ENCODE results near the gene SGIP1. TPM values are rescaled to one million over a fixed set of nuclear protein-coding genes. Genes with fewer than 3 reads are reported as not detected.

Gene SGIP1
- total and polyA plus RNA-seq, 7 donors, result 0.74 to 3.7 (median 1.0) TPM

- no peaks in the 10 kb centered on the region for H3K4me1 ChIP-seq
- no peak overlapping the region for H3K27ac ChIP-seq
- WGBS, 3 donors, result 86 to 88% (median 87%) methylated on average over 4 of the region's 4 CpGs
- H3K4me3 ChIP-seq, result no peak overlapping the region
- TF ChIP-seq CTCF (IDR thresholded peaks at IDR 0.05), result no peak
- DNase-seq, result no peak
- intact Hi-C loops (cut with DNase I), result no loop called here
- H3K36me3 ChIP-seq (ENCODE audit: insufficient read depth in 1 of 2, low read depth in 1 of 2), result no peaks in the 10 kb centered on the region
- no peaks in the 10 kb centered on the region for H3K27me3 ChIP-seq (ENCODE audit: insufficient read depth in 3 of 3, low read length in 2 of 3)
- ATAC-seq, result no peak
- H3K9me3 ChIP-seq, result no peaks in the 10 kb centered on the region
Observed at GRCh38 chr1:66559517-66559916, 25.6 kb downstream of the SGIP1 start.

- no peak for TF ChIP-seq CTCF (IDR thresholded peaks at IDR 0.05)
- H3K4me1 ChIP-seq, result no peaks in the 10 kb centered on the region
- WGBS, 3 donors, result 62 to 64% (median 64%) methylated on average over 3 of the region's 3 CpGs
- no peak for ATAC-seq
- intact Hi-C loops (cut with DNase I), result no loop called here
- H3K4me3 ChIP-seq, result no peak overlapping the region
- no peaks in the 10 kb centered on the region for H3K9me3 ChIP-seq
- no peak for DNase-seq
- no peaks in the 10 kb centered on the region for H3K36me3 ChIP-seq (ENCODE audit: insufficient read depth in 1 of 2, low read depth in 1 of 2)
- no peaks in the 10 kb centered on the region for H3K27me3 ChIP-seq (ENCODE audit: insufficient read depth in 3 of 3, low read length in 2 of 3)
- H3K27ac ChIP-seq, result peak overlapping the region; percentile 38
Observed at GRCh38 chr1:66562561-66562960, 28.6 kb downstream of the SGIP1 start.

GRCh38 chr1:66563094-66563800 lies 29.3 kb downstream of the SGIP1 start:
- no peak for TF ChIP-seq CTCF (IDR thresholded peaks at IDR 0.05)
- ATAC-seq (peak in 1 of 4 donors; percentile 72), DNase-seq (no peak)
- H3K9me3 ChIP-seq, result no peaks in the 10 kb centered on the region
- no peak overlapping the region for H3K4me3 ChIP-seq
- intact Hi-C loops (cut with DNase I), result no loop called here
- peak overlapping the region; percentile 57 for H3K27ac ChIP-seq
- H3K4me1 ChIP-seq, result no peaks in the 10 kb centered on the region
- no peaks in the 10 kb centered on the region for H3K36me3 ChIP-seq (ENCODE audit: insufficient read depth in 1 of 2, low read depth in 1 of 2)
- WGBS, 3 donors, result 10 to 16% (median 12%) methylated on average over 6 of the region's 6 CpGs
- no peaks in the 10 kb centered on the region for H3K27me3 ChIP-seq (ENCODE audit: insufficient read depth in 3 of 3, low read length in 2 of 3)

- no peak for DNase-seq
- Histone ChIP-seq H3K27me3 (ENCODE audit: insufficient read depth in 3 of 3, low read length in 2 of 3) (no peaks in the 10 kb centered on the region), H3K9me3 (no peaks in the 10 kb centered on the region), H3K27ac (peak overlapping the region; percentile 57), H3K4me3 (no peak overlapping the region), H3K36me3 (ENCODE audit: insufficient read depth in 1 of 2, low read depth in 1 of 2) (no peaks in the 10 kb centered on the region), H3K4me1 (no peaks in the 10 kb centered on the region)
- 73 to 78% (median 77%) methylated on average over 5 of the region's 5 CpGs for WGBS, 3 donors
- intact Hi-C loops (cut with DNase I), result no loop called here
- peak; percentile 23 to 57 (median 46) for ATAC-seq
- TF ChIP-seq CTCF (IDR thresholded peaks at IDR 0.05), result no peak
Observed at GRCh38 chr1:66563941-66564630, 30.1 kb downstream of the SGIP1 start.
